Osteocyte (in vitro differentiated cells): ENCODE results near the gene DCAF5. TPM values are rescaled to one million over a fixed set of nuclear protein-coding genes. Genes with fewer than 3 reads are reported as not detected.
A peak's percentile ranks its signal among the peaks of the same experiment; 100 is the strongest.

Experiments
- DNase-seq: peaks from one replicate; pipeline ENCODE4 v3.0.0; 2021; ENCODE audit warnings: mixed read lengths; ENCODE audit not compliant: unreplicated experiment; ENCODE audit errors: extremely low spot score
- H3K27ac Mint-ChIP-seq: one replicate; pipeline ENCODE4 v1.8.0; 2021; ENCODE audit warnings: mild to moderate bottlenecking, mixed read lengths; ENCODE audit not compliant: unreplicated experiment
- H3K27me3 Mint-ChIP-seq: one replicate; pipeline ENCODE4 v1.8.0; 2021; ENCODE audit warnings: mixed read lengths; ENCODE audit not compliant: unreplicated experiment
- H3K36me3 Mint-ChIP-seq: one replicate; pipeline ENCODE4 v1.8.0; 2021; ENCODE audit warnings: mixed read lengths; ENCODE audit not compliant: unreplicated experiment
- H3K4me1 Mint-ChIP-seq: one replicate; pipeline ENCODE4 v1.8.0; 2021; ENCODE audit warnings: mixed read lengths; ENCODE audit not compliant: unreplicated experiment
- H3K4me3 Mint-ChIP-seq: one replicate; pipeline ENCODE4 v1.8.0; 2021; ENCODE audit warnings: mild to moderate bottlenecking, moderate library complexity, mixed read lengths; ENCODE audit not compliant: unreplicated experiment
- H3K9me3 Mint-ChIP-seq: one replicate; pipeline ENCODE4 v1.8.0; 2021; ENCODE audit warnings: mixed read lengths; ENCODE audit not compliant: unreplicated experiment
- long read RNA-seq: library from polyadenylated mRNA; unstranded; transcript quantifications from one replicate; pipeline ENCODE4 v2.0.0, GENCODE V29; 2021
- total RNA-seq: library from RNA; stranded (reverse); gene quantifications from 2 replicates; pipeline ENCODE4 v1.2.1, GENCODE V29; 2021
- TF ChIP-seq, protein P1 (sequence below): fragments of 200-600 bp; sonication (generic); IDR thresholded peaks from 2 replicates; pipeline ENCODE4 v1.5.0; 2021; ENCODE audit warnings: antibody characterized with exemption, mild to moderate bottlenecking, moderate library complexity

The DCAF5 gene
- 49.5 and 56.1 TPM in 2 replicates for total RNA-seq
- long read RNA-seq, full-length matches to known transcripts: 27 of 78 reads
- long read RNA-seq, partial matches to known transcripts: 16 of 78 reads
- long read RNA-seq, other reads (novel, unspliced or antisense): 35 of 78 reads

DNA sequence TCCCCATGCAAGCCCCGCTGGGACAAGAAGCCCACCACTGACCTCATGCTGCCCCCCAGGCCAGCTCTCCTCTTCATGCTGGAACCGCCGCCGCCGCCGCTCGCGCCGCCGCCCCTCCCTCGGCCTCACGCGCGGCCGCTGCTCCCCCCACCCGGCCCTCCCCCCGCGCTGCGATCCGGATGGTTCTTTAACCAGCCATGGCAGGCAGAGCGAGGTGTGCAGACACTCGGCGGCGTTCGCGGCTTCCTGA lies at the start of gene DCAF5:
DCAF5 (minus strand) TSS at position 218 of the 250 bp plus-strand sequence; CDS start at position 77, 141 bp downstream.
- TF ChIP-seq, protein P1, sequence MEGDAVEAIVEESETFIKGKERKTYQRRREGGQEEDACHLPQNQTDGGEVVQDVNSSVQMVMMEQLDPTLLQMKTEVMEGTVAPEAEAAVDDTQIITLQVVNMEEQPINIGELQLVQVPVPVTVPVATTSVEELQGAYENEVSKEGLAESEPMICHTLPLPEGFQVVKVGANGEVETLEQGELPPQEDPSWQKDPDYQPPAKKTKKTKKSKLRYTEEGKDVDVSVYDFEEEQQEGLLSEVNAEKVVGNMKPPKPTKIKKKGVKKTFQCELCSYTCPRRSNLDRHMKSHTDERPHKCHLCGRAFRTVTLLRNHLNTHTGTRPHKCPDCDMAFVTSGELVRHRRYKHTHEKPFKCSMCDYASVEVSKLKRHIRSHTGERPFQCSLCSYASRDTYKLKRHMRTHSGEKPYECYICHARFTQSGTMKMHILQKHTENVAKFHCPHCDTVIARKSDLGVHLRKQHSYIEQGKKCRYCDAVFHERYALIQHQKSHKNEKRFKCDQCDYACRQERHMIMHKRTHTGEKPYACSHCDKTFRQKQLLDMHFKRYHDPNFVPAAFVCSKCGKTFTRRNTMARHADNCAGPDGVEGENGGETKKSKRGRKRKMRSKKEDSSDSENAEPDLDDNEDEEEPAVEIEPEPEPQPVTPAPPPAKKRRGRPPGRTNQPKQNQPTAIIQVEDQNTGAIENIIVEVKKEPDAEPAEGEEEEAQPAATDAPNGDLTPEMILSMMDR: no peak
- Mint-ChIP-seq H3K4me1 (peaks cover 40% of the 10 kb centered on the region), H3K27me3 (peaks cover 4% of the 10 kb centered on the region), H3K9me3 (no peaks in the 10 kb centered on the region), H3K36me3 (peaks cover 5% of the 10 kb centered on the region), H3K4me3 (peak within 1 kb of the TSS; percentile 88), H3K27ac (peak within 1 kb of the TSS; percentile 88)
- peak; percentile 96 for DNase-seq

DNA sequence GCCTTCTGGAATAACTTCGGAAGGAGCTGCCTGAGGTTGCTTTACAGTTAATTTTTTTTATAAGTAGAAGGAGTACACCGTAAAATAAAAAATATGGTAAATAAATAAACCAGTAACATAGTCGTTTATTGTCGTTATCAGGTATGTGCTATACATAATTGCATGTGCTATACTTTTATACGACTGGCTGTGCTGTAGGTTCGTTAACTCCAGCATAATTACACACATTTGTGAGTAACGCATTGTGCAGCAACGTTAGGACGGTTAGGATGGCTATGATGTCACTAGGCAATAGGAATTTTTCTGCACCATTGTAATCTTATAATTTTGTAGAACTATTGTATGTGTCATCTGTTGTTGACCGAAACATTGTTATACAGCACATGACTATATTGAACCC lies 46.9 kb upstream of the DCAF5 start:
- H3K9me3 Mint-ChIP-seq: no peaks in the 10 kb centered on the region

GRCh38 chr14:69193721-69194120 lies 40.8 kb upstream of the DCAF5 start:
- DNase-seq: no peak
- Mint-ChIP-seq H3K27me3 (peaks cover 4% of the 10 kb centered on the region), H3K27ac (no peak overlapping the region), H3K9me3 (no peaks in the 10 kb centered on the region), H3K4me3 (no peak overlapping the region), H3K36me3 (peaks cover 1% of the 10 kb centered on the region), H3K4me1 (peaks cover 27% of the 10 kb centered on the region)
- TF ChIP-seq, protein P1: no peak

More for the DNA sequence above, 46.9 kb upstream of the DCAF5 start:
- TF ChIP-seq, protein P1: no peak
- no peak for DNase-seq
- Mint-ChIP-seq H3K27me3 (no peaks in the 10 kb centered on the region), H3K36me3 (no peaks in the 10 kb centered on the region), H3K4me3 (no peak overlapping the region), H3K27ac (no peak overlapping the region), H3K4me1 (peaks cover 8% of the 10 kb centered on the region)

GRCh38 chr14:69191340-69192111 lies 38.6 kb upstream of the DCAF5 start, which contains the start of gene EXD2:
TSS of gene EXD2 (plus strand) at chr14:69191498. CDS start at chr14:69209471, 17,973 bp downstream.
- peak within 1 kb of the TSS; percentile 93 for H3K27ac Mint-ChIP-seq
- H3K4me1 Mint-ChIP-seq: peaks cover 27% of the 10 kb centered on the region
- H3K4me3 Mint-ChIP-seq: peak within 1 kb of the TSS; percentile 96
- DNase-seq: peak; percentile 90
- H3K36me3 Mint-ChIP-seq: peaks cover 1% of the 10 kb centered on the region
- H3K9me3 Mint-ChIP-seq: no peaks in the 10 kb centered on the region
- peaks cover 8% of the 10 kb centered on the region for H3K27me3 Mint-ChIP-seq
- TF ChIP-seq, protein P1: no peak

DNA sequence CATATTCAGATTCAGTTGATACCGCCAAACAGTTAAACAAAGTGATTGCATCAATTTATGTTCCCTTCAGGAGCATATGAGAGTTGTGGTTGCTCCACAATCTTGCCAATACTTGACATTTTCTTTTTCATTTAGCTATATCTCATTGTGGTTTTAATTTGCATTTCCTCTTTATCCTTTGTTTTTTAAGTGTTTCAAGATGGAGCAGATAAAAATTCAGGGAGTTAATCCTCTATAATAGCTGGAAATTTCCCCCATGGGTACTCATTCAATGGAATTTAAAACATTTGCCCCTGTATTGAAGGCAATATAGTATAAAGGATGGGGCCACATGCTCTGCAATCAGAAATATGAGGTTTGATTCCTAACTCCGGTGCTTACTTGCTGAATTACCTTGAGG lies 37.3 kb upstream of the DCAF5 start:
- Mint-ChIP-seq H3K27ac (no peak overlapping the region), H3K4me1 (peaks cover 19% of the 10 kb centered on the region), H3K4me3 (no peak overlapping the region), H3K27me3 (peaks cover 8% of the 10 kb centered on the region), H3K9me3 (no peaks in the 10 kb centered on the region), H3K36me3 (peaks cover 1% of the 10 kb centered on the region)
- no peak for DNase-seq
- TF ChIP-seq, protein P1: no peak
